GM23338 (cell line): ENCODE data around the gene NFIC.

Experiments
- CTCF ChIP-seq, 2 experiments: fragments of 200-600 bp in 1 of 2; sonication (generic) in 1 of 2; conservative IDR thresholded peaks; 2 replicates each; pipeline versions ENCODE4 v1.5.1 to v1.6.1; 2016 to 2017; ENCODE audit warnings: antibody characterized with exemption in 2 of 2, low read depth in 2 of 2, mild to moderate bottlenecking in 2 of 2, moderate library complexity in 1 of 2
- EZH2 ChIP-seq: fragments of 200-600 bp; sonication (generic); IDR thresholded peaks from one replicate; pipeline ENCODE4 v1.8.0; 2017; ENCODE audit warnings: antibody characterized with exemption, mild to moderate bottlenecking, low read depth; ENCODE audit not compliant: unreplicated experiment
- EZH2phosphoT487 ChIP-seq: fragments of 200-600 bp; sonication (generic); IDR thresholded peaks from one replicate; pipeline ENCODE4 v1.8.1; 2018; ENCODE audit warnings: antibody characterized with exemption; ENCODE audit not compliant: unreplicated experiment
- POLR2AphosphoS5 ChIP-seq: IDR thresholded peaks from 2 replicates; pipeline ENCODE4 v1.6.1; 2016; ENCODE audit warnings: antibody characterized with exemption, low read depth
- REST ChIP-seq: IDR thresholded peaks from one replicate; pipeline ENCODE4 v1.6.1; 2018; ENCODE audit warnings: antibody characterized with exemption; ENCODE audit not compliant: unreplicated experiment
- STAT1 ChIP-seq: IDR thresholded peaks from one replicate; pipeline ENCODE4 v1.6.1; 2016; ENCODE audit warnings: antibody characterized with exemption; ENCODE audit not compliant: unreplicated experiment
- ZNF462 ChIP-seq: fragments of 250-450 bp; sonication (Bioruptor Pico); IDR thresholded peaks from 2 replicates; pipeline ENCODE4 v1.5.0; 2020; ENCODE audit warnings: mild to moderate bottlenecking, moderate library complexity

DNA sequence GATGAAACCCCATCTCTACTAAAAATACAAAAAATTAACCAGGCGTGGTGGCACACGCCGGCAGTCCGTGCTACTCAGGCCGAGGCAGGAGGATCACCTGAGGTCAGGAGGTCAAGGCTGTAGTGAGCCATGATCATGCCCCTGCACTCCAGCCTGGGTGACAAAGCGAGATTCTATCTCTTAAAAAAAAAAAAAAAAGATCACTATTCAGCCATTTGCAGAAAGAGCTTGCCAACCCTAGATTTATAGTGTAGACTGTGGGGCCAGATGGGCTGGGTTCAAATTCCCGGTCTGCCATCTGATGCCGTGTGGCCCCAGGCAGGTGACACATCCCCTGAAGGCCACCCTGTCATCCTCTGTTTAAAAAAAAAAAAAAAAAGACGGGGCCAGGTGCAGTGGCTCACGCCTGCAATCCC lies 85.1 kb downstream of the NFIC start:
- TF ChIP-seq CTCF (conservative IDR thresholded peaks at IDR 0.05; ENCODE audit: low read depth in 2 of 2) (no peak), POLR2AphosphoS5 (no peak), REST (no peak), EZH2 (no peak), EZH2phosphoT487 (no peak), STAT1 (no peak), ZNF462 (no peak)
